HEK293T (cell line): ENCODE results near the gene STPG3.

ENCODE experiments used
- ARNT ChIP-seq: fragments of 450-650 bp; IDR thresholded peaks from 2 replicates; pipeline ENCODE4 v1.6.1; 2017; ENCODE audit warnings: mild to moderate bottlenecking
- BHLHE40 ChIP-seq: fragments of 450-650 bp; IDR thresholded peaks from 2 replicates; pipeline ENCODE4 v1.6.1; 2016; ENCODE audit warnings: mild to moderate bottlenecking, moderate library complexity, borderline replicate concordance
- CTBP1 ChIP-seq: fragments of 450-650 bp; IDR thresholded peaks from 2 replicates; pipeline ENCODE4 v1.6.1; 2016; ENCODE audit warnings: borderline replicate concordance
- ELF4 ChIP-seq: fragments of 450-650 bp; IDR thresholded peaks from 2 replicates; pipeline ENCODE4 v1.6.1; 2017; ENCODE audit warnings: antibody characterized with exemption
- FOXA1 ChIP-seq: fragments of 450-650 bp; IDR thresholded peaks from 2 replicates; pipeline ENCODE4 v1.6.1; 2016; ENCODE audit warnings: mild to moderate bottlenecking
- FOXK2 ChIP-seq: fragments of 450-650 bp; IDR thresholded peaks from 2 replicates; pipeline ENCODE4 v1.6.1; 2016; ENCODE audit warnings: mild to moderate bottlenecking
- FOXM1 ChIP-seq: fragments of 450-650 bp; IDR thresholded peaks from 2 replicates; pipeline ENCODE4 v1.6.1; 2017; ENCODE audit warnings: mild to moderate bottlenecking, borderline replicate concordance
- L3MBTL2 ChIP-seq: fragments of 450-650 bp; conservative IDR thresholded peaks from 2 replicates; pipeline ENCODE4 v1.6.1; 2016; ENCODE audit warnings: mild to moderate bottlenecking
- SP1 ChIP-seq: fragments of 450-650 bp; IDR thresholded peaks from 2 replicates; pipeline ENCODE4 v1.6.1; 2017
- SUZ12 ChIP-seq: fragments of 450-650 bp; IDR thresholded peaks from 2 replicates; pipeline ENCODE4 v1.6.1; 2016; ENCODE audit warnings: mild to moderate bottlenecking
- ZNF384 ChIP-seq: fragments of 450-650 bp; IDR thresholded peaks from 2 replicates; pipeline ENCODE4 v1.6.1; 2016

GRCh38 chr9:137247916-137248175 is 3.2 kb upstream of the STPG3 start:
- TF ChIP-seq BHLHE40 (no peak), ZNF384 (no peak), CTBP1 (no peak), FOXK2 (no peak), ARNT (no peak), FOXM1 (no peak), FOXA1 (no peak), SP1 (no peak), L3MBTL2 (no peak), SUZ12 (no peak), ELF4 (no peak)
